HUES6 (cell line): ENCODE data around the gene SLC25A48.

Experiments
- H3K27ac ChIP-seq: 2 replicates; pipeline ENCODE4 v1.7.0; 2013; ENCODE audit warnings: low read depth, mild to moderate bottlenecking, low read length, inconsistent platforms
- H3K27me3 ChIP-seq: 2 replicates; pipeline ENCODE4 v1.6.1; 2013; ENCODE audit warnings: low read length; ENCODE audit not compliant: control insufficient read depth, insufficient read depth
- H3K36me3 ChIP-seq: 2 replicates; pipeline ENCODE4 v1.6.1; 2013; ENCODE audit warnings: low read length; ENCODE audit not compliant: control insufficient read depth, insufficient read depth
- H3K4me1 ChIP-seq: 2 replicates; pipeline ENCODE4 v1.6.1; 2013; ENCODE audit warnings: low read length; ENCODE audit not compliant: control insufficient read depth, insufficient read depth
- H3K4me3 ChIP-seq: 2 replicates; pipeline ENCODE4 v1.5.1; 2013; ENCODE audit warnings: low read depth, low read length
- H3K9ac ChIP-seq: one replicate; pipeline ENCODE4 v1.6.1; 2013; ENCODE audit warnings: mild to moderate bottlenecking, low read length
- H3K9me3 ChIP-seq: 2 replicates; pipeline ENCODE4 v1.6.1; 2013; ENCODE audit warnings: low read depth, low read length; ENCODE audit not compliant: control insufficient read depth, insufficient read depth

SLC25A48 gene

DNA sequence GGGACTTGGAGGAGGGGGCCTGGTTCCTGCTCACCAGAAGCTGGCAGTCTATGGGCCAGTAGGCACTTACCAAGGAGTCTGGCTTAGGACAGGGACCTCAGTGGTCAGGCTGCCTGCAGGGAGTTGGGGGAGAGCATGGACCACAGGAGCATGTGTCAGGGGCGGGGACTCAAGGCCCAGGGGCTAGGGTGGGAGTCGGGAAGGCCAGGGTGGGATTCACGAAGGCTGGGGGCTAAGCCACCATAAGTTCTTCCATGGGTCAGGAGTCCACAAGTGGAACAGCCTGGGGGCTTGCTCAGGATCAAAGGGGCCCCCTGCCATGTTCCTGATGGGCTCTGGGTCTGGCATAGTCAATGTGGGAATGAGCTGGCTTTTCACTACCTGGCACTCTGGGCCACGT is 11.5 kb upstream of the SLC25A48 start:
- peaks cover 20% of the 10 kb centered on the region for H3K4me1 ChIP-seq
- H3K27ac ChIP-seq = no peak overlapping the region
- H3K4me3 ChIP-seq = no peak overlapping the region
- no peaks in the 10 kb centered on the region; the same call in 1 of the 2 replicates for H3K9me3 ChIP-seq
- H3K36me3 ChIP-seq = no peaks in the 10 kb centered on the region
- peaks cover 6% of the 10 kb centered on the region; the same call in 1 of the 2 replicates for H3K27me3 ChIP-seq
- no peak overlapping the region for H3K9ac ChIP-seq

DNA sequence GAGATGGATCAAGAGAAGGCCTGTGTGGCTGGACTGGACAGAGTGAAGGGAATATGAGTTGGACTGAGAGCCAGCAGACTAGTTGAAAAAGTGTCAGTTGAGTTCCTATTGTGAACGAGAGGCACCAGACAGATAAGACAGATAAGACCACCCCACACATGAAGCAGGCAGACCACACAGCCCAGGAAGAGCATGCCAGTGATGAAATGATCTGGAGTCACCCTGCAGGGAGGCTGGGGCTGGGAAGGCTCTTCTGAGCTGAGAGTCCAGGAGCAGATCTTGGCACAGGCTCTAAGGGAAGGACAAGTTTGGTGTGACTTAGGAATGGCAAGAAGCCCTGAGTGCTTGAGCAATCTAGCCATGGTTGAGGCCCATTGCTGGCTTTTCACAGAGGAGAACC is 10.6 kb upstream of the SLC25A48 start:
- Histone ChIP-seq H3K27ac (no peak overlapping the region), H3K9ac (no peak overlapping the region), H3K36me3 (no peaks in the 10 kb centered on the region), H3K4me3 (no peak overlapping the region), H3K4me1 (peaks cover 20% of the 10 kb centered on the region), H3K27me3 (peaks cover 11% of the 10 kb centered on the region; the same call in 1 of the 2 replicates), H3K9me3 (no peaks in the 10 kb centered on the region; the same call in 1 of the 2 replicates)

DNA sequence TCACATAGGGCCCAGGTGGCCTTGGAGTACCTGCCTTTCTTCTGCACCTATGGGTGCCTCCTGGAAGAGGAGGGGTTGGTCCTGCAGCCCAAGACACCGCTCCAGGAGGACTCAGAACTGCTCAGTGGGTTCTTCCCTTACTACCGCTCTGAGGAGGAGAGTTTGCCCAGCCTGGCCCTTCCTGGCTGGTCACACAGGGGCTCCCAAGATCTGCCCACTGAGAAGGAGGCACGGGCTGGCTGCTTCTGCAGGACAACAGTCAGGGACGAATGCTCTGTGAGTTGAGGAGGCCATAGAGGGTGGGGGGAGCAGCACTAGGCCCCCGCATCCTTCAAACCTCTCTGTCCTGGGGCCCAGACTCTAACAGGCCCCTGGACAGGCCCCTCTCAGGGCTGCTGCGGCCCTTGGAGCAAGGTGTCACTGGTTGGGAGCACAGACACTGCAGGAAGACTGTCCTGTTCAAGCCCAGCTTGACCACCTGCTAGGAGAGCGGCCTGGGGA is 9.9 kb upstream of the SLC25A48 start:
- H3K36me3 ChIP-seq = no peaks in the 10 kb centered on the region
- H3K27me3 ChIP-seq = peaks cover 11% of the 10 kb centered on the region; the same call in 1 of the 2 replicates
- H3K4me1 ChIP-seq = peaks cover 20% of the 10 kb centered on the region
- no peak overlapping the region for H3K4me3 ChIP-seq
- H3K9me3 ChIP-seq = no peaks in the 10 kb centered on the region; the same call in 1 of the 2 replicates
- H3K9ac ChIP-seq = no peak overlapping the region
- H3K27ac ChIP-seq = no peak overlapping the region

DNA sequence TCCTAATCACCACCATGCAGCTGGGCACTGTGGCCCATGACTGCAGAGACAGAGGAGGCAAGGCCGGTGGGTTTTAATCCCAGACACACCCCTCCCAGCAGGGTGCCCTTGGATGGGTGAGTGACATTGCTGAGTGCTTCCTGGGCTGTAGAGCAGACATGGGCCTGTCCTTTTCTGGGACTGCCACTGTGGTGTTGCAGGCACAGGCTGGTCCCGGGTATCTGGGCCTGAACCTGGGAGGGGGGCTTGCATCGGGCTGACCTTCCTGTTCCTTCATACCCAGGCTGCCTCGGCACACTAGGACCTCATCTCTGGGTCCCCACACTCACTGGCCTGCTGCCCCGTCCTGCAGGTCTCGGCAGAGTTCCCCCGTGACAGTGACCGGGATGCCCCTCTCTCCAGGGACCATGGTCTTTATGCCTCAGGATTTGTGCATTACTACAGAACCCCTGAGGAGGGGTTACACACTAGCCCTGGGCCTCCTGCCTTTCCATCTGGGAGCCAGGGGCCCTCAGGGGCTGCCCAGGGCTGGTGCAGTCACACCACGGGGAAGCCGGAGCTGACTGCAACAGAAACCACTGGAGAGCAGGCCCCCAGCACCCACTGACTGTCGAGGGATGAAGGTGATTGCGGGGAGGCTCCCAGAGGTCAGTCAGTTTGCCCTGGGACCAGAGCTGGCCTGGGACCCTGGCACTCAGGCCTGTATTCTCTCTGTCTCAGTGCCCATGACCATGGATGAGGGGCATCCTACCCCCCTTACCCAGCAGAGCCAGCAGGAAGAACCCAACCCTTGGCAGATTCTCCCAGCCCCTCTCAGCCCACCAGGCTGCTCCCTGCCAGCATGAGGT is 8.9 kb upstream of the SLC25A48 start:
- Histone ChIP-seq H3K27ac (no peak overlapping the region), H3K27me3 (peaks cover 15% of the 10 kb centered on the region)

DNA sequence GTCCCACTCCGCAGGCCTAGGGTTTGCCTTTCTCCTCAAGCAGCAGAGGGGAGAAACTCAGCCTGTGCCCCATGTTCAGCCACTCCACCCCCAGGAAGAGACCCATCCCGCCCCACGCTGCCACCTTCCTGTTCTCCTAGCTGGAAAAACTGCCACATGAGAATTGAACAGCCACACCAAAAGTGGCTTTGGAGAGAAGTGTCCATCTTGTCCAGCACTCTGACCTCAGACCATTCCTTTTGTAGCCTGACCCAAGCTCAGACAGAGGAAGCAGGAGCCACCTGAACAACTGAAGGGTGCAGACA is 8.3 kb upstream of the SLC25A48 start:
- no peak overlapping the region for H3K27ac ChIP-seq
- peaks cover 17% of the 10 kb centered on the region for H3K4me1 ChIP-seq
- H3K9me3 ChIP-seq = no peaks in the 10 kb centered on the region
- no peaks in the 10 kb centered on the region for H3K36me3 ChIP-seq
- H3K4me3 ChIP-seq = no peak overlapping the region
- no peak overlapping the region for H3K9ac ChIP-seq
- H3K27me3 ChIP-seq = peaks cover 21% of the 10 kb centered on the region

More for the DNA sequence above, 8.9 kb upstream of the SLC25A48 start:
- Histone ChIP-seq H3K36me3 (no peaks in the 10 kb centered on the region), H3K4me3 (no peak overlapping the region), H3K9me3 (no peaks in the 10 kb centered on the region), H3K4me1 (peaks cover 23% of the 10 kb centered on the region), H3K9ac (no peak overlapping the region)

DNA sequence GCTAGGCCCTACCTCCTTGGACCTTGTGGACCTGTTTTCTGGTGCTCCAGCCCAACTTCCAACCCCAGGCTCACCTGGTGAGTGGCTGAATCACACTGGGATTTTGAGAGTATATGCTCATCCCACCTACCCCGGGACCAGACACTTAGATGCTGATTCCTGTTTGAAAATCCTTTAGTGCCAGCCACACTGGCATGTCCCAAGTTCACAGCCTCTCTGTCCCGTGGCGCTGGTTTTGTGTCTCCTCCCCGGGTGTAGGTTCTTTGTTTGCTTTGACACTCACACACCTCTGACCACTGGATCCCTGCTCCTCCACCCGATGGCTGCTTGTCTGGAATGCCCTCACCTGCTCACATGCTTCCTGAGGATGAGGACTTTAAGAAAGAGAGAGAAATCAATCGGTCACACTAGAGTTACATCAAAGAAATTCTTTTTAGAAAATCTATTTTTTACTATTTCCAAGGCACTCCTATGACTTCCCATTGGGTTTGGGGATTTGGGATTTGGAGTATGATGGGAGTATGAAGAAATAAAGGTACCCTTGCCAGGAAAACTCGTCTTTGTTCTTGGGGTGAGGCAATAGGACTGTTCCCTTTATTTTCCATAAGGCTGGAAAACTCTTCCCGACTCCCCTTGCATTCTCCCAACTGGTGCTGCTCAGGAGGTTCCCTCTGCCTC is 7.3 kb upstream of the SLC25A48 start:
- Histone ChIP-seq H3K27ac (no peak overlapping the region), H3K4me3 (no peak overlapping the region), H3K27me3 (peaks cover 31% of the 10 kb centered on the region), H3K9ac (no peak overlapping the region), H3K9me3 (no peaks in the 10 kb centered on the region), H3K36me3 (no peaks in the 10 kb centered on the region), H3K4me1 (peaks cover 9% of the 10 kb centered on the region)

DNA sequence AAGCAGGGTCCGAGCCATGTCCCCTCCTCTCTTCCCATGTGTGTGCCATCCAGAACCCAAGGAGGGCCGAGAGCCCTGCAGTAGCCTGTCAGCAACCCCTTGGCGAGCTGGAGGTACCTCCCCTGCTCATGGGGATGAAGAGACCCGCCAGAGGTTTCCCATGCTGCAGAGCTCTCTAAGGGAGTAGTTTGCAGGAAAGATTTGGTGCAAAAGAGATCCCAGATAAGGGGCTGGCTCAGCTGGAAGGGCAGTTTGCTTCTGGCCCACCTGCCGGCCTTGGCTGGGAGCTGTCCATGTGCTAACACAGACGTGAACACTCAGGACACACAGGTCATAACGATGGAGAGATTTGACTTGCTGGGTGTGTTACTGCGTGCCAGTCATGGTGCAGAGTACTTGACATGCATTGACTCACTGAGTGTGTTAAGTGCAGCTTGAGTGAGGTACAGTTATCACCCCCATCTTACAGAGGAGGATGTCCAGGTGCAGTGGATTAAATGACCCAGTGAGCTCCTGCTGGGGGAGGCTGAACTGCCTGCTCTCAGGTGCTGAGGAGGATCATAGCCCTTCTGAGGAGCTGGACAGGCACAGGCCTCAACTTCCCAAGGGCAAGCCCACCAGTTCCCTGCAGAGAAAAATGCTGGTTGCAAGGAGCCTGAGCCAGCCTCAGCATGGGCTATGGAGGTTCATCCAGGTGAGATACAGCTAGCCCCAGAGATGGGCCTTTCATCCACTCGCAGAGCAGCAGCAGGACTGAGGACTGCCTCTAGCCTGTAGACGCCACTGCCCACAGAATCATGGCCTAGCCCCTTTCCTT is 6.3 kb upstream of the SLC25A48 start:
- Histone ChIP-seq H3K4me1 (peaks cover 7% of the 10 kb centered on the region; the same call in 1 of the 2 replicates), H3K9ac (no peak overlapping the region), H3K9me3 (no peaks in the 10 kb centered on the region), H3K27me3 (peaks cover 41% of the 10 kb centered on the region), H3K36me3 (no peaks in the 10 kb centered on the region), H3K4me3 (no peak overlapping the region), H3K27ac (no peak overlapping the region)

DNA sequence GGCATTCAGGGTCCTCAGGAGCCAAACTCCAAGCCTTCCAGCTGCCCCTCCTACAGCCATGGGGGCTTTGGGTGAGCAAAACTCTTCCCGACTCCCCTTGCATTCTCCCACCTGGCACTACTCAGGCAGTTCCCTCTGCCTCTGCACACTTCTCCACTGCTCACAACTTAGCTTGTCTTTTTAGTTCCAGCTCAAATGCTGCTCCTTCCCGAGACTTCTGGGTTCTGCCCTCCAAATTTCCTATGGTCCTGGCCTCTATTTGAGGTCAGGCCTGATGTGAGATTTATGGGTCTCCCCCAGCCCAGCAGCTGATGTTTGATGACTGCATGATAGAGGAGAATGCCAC is 5.7 kb upstream of the SLC25A48 start:
- H3K9me3 ChIP-seq = no peaks in the 10 kb centered on the region
- no peaks in the 10 kb centered on the region for H3K36me3 ChIP-seq
- peaks cover 47% of the 10 kb centered on the region for H3K27me3 ChIP-seq
- no peak overlapping the region for H3K4me3 ChIP-seq
- no peak overlapping the region for H3K9ac ChIP-seq
- no peak overlapping the region for H3K27ac ChIP-seq
- peaks cover 7% of the 10 kb centered on the region; the same call in 1 of the 2 replicates for H3K4me1 ChIP-seq

DNA sequence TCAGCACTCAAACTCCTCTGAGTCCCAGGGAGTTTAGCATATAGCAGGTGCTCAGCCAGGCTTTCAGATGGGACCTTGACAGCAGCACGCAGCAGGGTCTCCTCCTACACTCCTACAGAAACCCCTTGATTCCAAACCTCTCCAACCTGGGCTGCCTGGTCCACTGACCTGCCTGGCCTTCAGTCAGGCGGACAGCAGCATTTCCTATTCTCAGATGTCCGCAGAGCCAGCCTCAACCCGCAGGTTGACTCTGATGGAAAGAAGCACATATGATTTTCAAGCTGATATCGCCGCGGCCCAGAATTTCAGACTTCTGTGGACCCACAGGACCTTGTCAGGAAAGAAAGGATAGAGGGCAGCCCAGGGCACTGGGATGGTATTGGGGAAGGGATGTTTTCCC is 5.3 kb upstream of the SLC25A48 start:
- H3K9me3 ChIP-seq = no peaks in the 10 kb centered on the region
- peaks cover 51% of the 10 kb centered on the region for H3K27me3 ChIP-seq
- H3K9ac ChIP-seq = no peak overlapping the region
- H3K27ac ChIP-seq = no peak overlapping the region
- H3K4me3 ChIP-seq = no peak overlapping the region
- peaks cover 10% of the 10 kb centered on the region; the same call in 1 of the 2 replicates for H3K4me1 ChIP-seq
- H3K36me3 ChIP-seq = no peaks in the 10 kb centered on the region

DNA sequence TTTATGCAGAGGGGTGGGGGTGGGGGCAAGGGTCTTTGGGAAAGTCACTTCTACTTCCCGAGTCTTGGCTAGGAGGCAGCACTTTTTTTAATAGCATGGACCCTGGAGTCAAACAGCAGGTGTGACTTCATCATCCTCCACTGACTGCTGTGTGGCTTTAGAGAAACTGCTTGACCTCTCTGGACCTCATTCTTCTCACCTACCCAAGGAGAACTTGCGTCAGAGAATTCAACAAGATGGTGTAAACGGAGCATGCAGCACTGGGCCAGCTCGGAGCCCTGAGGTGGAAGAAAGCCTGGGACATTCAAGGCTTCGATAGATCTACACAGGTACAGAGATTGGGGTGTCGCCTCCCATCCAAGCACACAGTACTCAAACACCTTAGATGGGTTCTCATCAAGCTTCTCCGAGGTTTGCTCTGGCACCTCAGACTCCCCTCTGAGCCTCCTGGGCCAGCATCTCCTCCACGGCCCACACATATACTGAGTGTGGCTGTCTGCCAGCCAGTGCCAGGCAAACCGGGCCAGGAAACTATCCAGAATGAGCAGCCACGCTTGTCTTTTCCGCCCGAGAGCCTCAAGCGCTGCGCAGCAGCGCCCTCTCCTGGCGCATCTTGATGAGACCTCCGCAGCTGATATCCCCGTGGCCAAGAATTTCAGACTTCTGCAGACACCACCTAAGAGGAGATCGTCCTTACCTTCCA is 4.6 kb upstream of the SLC25A48 start:
- Histone ChIP-seq H3K4me1 (peaks cover 12% of the 10 kb centered on the region; the same call in 1 of the 2 replicates), H3K27ac (no peak overlapping the region), H3K27me3 (peaks cover 58% of the 10 kb centered on the region), H3K9me3 (no peaks in the 10 kb centered on the region), H3K36me3 (no peaks in the 10 kb centered on the region), H3K9ac (no peak overlapping the region), H3K4me3 (no peak overlapping the region)
